Lung (tissue), 12 donors: ENCODE measurements around the gene ITK. TPM values are rescaled to one million over a fixed set of nuclear protein-coding genes. Genes with fewer than 3 reads are reported as not detected.

Source experiments
- ATAC-seq: fragments of 200-7000 bp; cut with Tn5 transposase; one replicate; pipeline ENCODE4 v1.9.1; 2020; ENCODE audit warnings: moderate number of reproducible peaks; ENCODE audit not compliant: insufficient read depth, low FRiP score
- DNase-seq, 3 donors: peaks; one replicate each; pipeline ENCODE4 v3.0.0-alpha.2; 2013 to 2017
- H3K27ac ChIP-seq, 2 donors: one replicate each; pipeline ENCODE4 v1.5.1; 2013; ENCODE audit warnings: mild to moderate bottlenecking in 2 of 2, moderate library complexity in 2 of 2, control low read depth in 1 of 2, inconsistent platforms in 1 of 2, low read depth in 1 of 2, low read length in 1 of 2
- H3K27me3 ChIP-seq, 3 donors: one replicate each; pipeline ENCODE4 v1.5.1; 2013; ENCODE audit warnings: low read length in 2 of 3; ENCODE audit not compliant: control insufficient read depth in 3 of 3, insufficient read depth in 3 of 3
- H3K36me3 ChIP-seq, 4 donors: one replicate each; pipeline ENCODE4 v1.5.1; 2013; ENCODE audit warnings: low read length in 4 of 4, mild to moderate bottlenecking in 1 of 4, moderate library complexity in 1 of 4; ENCODE audit not compliant: control insufficient read depth in 4 of 4, insufficient read depth in 4 of 4
- H3K4me1 ChIP-seq, 5 donors: one replicate each; pipeline ENCODE4 v1.5.1; 2013; ENCODE audit warnings: low read length in 5 of 5, mild to moderate bottlenecking in 2 of 5, moderate library complexity in 1 of 5; ENCODE audit not compliant: control insufficient read depth in 5 of 5, insufficient read depth in 5 of 5
- H3K4me3 ChIP-seq: one replicate; pipeline ENCODE4 v1.5.1; 2013; ENCODE audit warnings: mild to moderate bottlenecking, control low read depth, moderate library complexity
- H3K9ac ChIP-seq, 2 donors: one replicate each; pipeline ENCODE4 v1.5.1; 2013; ENCODE audit warnings: low read length in 2 of 2, control low read depth in 1 of 2; ENCODE audit not compliant: insufficient read depth in 1 of 2
- H3K9me3 ChIP-seq, 4 donors: one replicate each; pipeline ENCODE4 v1.5.1; 2013; ENCODE audit warnings: low read length in 3 of 4, mild to moderate bottlenecking in 1 of 4, moderate library complexity in 1 of 4; ENCODE audit not compliant: control insufficient read depth in 4 of 4, insufficient read depth in 3 of 4
- CTCF ChIP-seq: IDR thresholded peaks from 2 replicates; pipeline ENCODE4 v1.5.1; 2012; ENCODE audit warnings: mild to moderate bottlenecking; ENCODE audit errors: control extremely low read depth, extremely low read depth
- WGBS, 2 donors: extraction: QIAGEN DNeasy Blood & Tissue Kit; methylation state at CpG; one replicate each; pipeline ENCODE4 v1.1.7; 2013; 5-methylcytosine and 5-hydroxymethylcytosine counted together
- polyA plus RNA-seq, 2 donors: library from polyadenylated mRNA; stranded (reverse); fragments of 200-250 nt; gene quantifications; one replicate each; pipeline ENCODE4 v1.2.1, GENCODE V29; 2013
- total RNA-seq, 2 donors: library from RNA; depleted of rRNA in 1 of 2; stranded (reverse); fragments of >200 nt in 1 of 2; gene quantifications; one replicate each; pipeline ENCODE4 v1.2.1, GENCODE V29; 2014 to 2021
- donor health status: control.
- donor health status: control.
- donor health status: Bipolar disorder and iron deficiency.
- donor health status: healthy.
- donor health status: DM: yes; HTN: yes; CAD: no.

Gene ITK
- total and polyA plus RNA-seq, 4 donors: 0.91 to 3.4 (median 2.8) TPM

- H3K27ac ChIP-seq: no peak overlapping the region
- H3K27me3 ChIP-seq: peaks cover 0 to 2% (median 0%) of the 10 kb centered on the region in 3 donors
- H3K36me3 ChIP-seq: no peaks in the 10 kb centered on the region
- H3K9ac ChIP-seq: no peak overlapping the region
- 82 to 83% methylated on average over 14 of the region's 14 CpGs for WGBS, 2 donors
- H3K4me1 ChIP-seq: peaks cover 0 to under 1% (median 0%) of the 10 kb centered on the region in 5 donors
- DNase-seq: peak; percentile 65 to 82 (median 81)
- no peak for ATAC-seq
- no peaks in the 10 kb centered on the region for H3K9me3 ChIP-seq
- H3K4me3 ChIP-seq: no peak overlapping the region
- TF ChIP-seq CTCF: peak; percentile 78
Measured at GRCh38 chr5:157148734-157149615, 31.7 kb upstream of the ITK start.

DNA sequence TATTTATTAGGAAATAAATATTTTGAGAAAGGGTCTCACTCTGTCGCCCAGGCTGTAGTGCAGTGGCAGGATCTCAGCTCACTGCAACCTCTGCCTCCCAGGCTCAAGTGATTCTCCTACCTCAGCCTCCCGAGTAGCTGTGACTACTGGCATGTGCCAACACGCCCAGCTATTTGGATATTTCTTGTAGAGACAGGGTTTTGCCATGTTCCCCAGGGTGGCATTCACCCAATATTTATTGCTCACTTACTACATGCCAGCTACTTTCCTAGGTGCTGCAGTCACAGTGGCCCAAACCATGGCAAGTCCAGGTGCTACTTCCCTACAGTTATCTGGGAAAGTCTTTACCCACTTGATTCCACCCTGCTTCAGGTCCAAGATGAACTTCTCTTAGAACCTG is 29.6 kb upstream of the ITK start:
- ATAC-seq: no peak
- no peak for TF ChIP-seq CTCF
- 86 to 98% methylated on average over 3 of the region's 3 CpGs for WGBS, 2 donors
- no peak overlapping the region for H3K4me3 ChIP-seq
- H3K27ac ChIP-seq: no peak overlapping the region
- H3K9ac ChIP-seq: no peak overlapping the region
- no peak for DNase-seq
- H3K9me3 ChIP-seq: no peaks in the 10 kb centered on the region
- H3K27me3 ChIP-seq: peaks cover 0 to 2% (median 0%) of the 10 kb centered on the region in 3 donors
- no peaks in the 10 kb centered on the region for H3K4me1 ChIP-seq
- H3K36me3 ChIP-seq: no peaks in the 10 kb centered on the region

GRCh38 chr5:157155297-157155696 is 25.3 kb upstream of the ITK start:
- no peak for DNase-seq

More at GRCh38 chr5:157155297-157155696, 25.3 kb upstream of the ITK start:
- no peak for TF ChIP-seq CTCF
- H3K9ac ChIP-seq: no peak overlapping the region
- peaks cover 0 to 2% (median 0%) of the 10 kb centered on the region in 3 donors for H3K27me3 ChIP-seq
- WGBS, 2 donors: 79 to 89% methylated on average over 3 of the region's 3 CpGs
- ATAC-seq: no peak
- H3K9me3 ChIP-seq: no peaks in the 10 kb centered on the region
- H3K36me3 ChIP-seq: no peaks in the 10 kb centered on the region
- no peak overlapping the region for H3K4me3 ChIP-seq
- H3K4me1 ChIP-seq: no peaks in the 10 kb centered on the region
- H3K27ac ChIP-seq: no peak overlapping the region
